ENCODE results near the gene GLB1L3. TPM values are rescaled to one million over a fixed set of nuclear protein-coding genes. Genes with fewer than 3 reads are reported as not detected.

The GLB1L3 gene
- total RNA-seq, 1 donor from 2014 or later, result not detected

DNA sequence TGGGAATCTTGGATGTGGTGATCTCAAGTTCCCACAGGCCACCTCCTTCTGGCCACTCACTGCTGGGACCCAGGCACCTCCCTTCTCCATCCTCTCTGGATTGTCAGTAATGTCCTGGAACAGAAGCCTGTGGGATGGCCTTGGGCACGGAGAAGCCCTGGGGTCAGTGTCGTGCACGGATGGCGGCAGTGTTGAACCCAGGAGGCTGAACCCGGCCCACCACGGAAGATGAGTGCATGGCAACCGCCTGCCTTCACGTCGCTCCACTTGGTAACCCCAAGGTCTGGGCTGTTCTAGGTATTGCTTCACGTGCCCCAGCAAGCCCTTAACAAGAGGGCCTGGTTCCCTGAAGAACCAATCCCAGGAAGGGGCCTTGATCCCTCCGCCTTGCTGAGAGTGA is 30.1 kb upstream of the GLB1L3 start:
- Histone ChIP-seq H3K27ac (replicated peaks) (no peak overlapping the region), H3K9me3 (replicated peaks) (no peaks in the 10 kb centered on the region), H3K27me3 (ENCODE audit: low read depth) (no peaks in the 10 kb centered on the region), H3K4me3 (no peak overlapping the region), H3K36me3 (peaks cover 100% of the 10 kb centered on the region), H3K4me1 (no peaks in the 10 kb centered on the region)
- intact Hi-C loops (cut with micrococcal nuclease), result no loop called here
- no peak for DNase-seq
- TF ChIP-seq, protein P1, sequence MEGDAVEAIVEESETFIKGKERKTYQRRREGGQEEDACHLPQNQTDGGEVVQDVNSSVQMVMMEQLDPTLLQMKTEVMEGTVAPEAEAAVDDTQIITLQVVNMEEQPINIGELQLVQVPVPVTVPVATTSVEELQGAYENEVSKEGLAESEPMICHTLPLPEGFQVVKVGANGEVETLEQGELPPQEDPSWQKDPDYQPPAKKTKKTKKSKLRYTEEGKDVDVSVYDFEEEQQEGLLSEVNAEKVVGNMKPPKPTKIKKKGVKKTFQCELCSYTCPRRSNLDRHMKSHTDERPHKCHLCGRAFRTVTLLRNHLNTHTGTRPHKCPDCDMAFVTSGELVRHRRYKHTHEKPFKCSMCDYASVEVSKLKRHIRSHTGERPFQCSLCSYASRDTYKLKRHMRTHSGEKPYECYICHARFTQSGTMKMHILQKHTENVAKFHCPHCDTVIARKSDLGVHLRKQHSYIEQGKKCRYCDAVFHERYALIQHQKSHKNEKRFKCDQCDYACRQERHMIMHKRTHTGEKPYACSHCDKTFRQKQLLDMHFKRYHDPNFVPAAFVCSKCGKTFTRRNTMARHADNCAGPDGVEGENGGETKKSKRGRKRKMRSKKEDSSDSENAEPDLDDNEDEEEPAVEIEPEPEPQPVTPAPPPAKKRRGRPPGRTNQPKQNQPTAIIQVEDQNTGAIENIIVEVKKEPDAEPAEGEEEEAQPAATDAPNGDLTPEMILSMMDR (IDR thresholded peaks at IDR 0.05; ENCODE audit: borderline replicate concordance), result no peak

DNA sequence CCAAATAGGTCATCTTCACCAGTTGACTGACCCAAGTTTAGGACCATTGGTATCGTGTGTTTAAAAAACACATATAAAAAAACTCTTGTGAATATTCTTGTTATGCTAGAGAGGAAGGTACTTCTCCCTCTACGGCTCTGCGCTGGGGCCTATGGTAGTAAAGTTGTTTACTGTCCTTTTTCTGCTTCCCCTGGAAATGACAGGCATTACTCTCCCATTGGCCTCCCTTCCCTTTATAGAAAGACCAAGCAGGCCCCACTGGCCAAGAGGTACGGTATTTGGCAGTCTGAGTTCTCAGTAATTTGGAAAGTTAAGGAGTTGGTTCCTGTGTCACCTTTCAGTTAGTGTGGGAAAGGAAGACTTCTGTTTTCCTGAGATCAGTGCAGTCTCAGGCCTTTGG is 29.5 kb upstream of the GLB1L3 start:
- intact Hi-C loops (cut with micrococcal nuclease), result no loop called here
- Histone ChIP-seq H3K4me1 (peaks cover 4% of the 10 kb centered on the region), H3K9me3 (replicated peaks) (no peaks in the 10 kb centered on the region), H3K27me3 (ENCODE audit: low read depth) (no peaks in the 10 kb centered on the region), H3K36me3 (peaks cover 95% of the 10 kb centered on the region), H3K4me3 (no peak overlapping the region), H3K27ac (replicated peaks) (no peak overlapping the region)
- TF ChIP-seq, protein P1 (IDR thresholded peaks at IDR 0.05; ENCODE audit: borderline replicate concordance), result no peak
- DNase-seq, result no peak

DNA sequence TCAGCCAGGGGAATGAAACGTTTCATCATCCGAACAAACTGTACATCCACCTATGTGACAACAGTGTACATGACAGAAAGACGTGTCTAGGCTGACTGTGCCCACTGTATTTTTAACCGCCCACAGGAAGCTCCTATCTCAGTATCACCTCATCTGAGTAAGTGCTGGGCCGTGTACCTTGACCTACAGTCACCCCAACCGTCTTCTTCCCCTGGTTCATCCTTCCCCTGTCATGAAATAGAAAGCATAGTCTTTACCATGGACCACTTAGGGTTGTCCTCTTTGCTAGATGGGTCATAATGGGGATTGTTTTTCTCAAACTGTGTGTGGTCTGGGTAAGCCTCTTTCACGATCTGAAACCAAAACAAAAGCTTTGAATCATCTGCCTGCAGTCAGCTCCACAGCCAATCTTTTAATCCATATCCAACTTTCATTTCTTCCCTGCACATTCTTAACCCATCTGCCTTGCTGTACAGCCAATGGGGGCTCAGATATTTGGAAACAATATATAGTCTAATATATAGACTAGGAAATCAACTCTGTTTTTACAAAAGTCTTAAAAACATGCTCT is 27.2 kb upstream of the GLB1L3 start:
- H3K9me3 ChIP-seq (replicated peaks), result no peaks in the 10 kb centered on the region
- H3K27me3 ChIP-seq (ENCODE audit: low read depth), result no peaks in the 10 kb centered on the region
- no peak for DNase-seq
- intact Hi-C loops (cut with micrococcal nuclease), result no loop called here
- peaks cover 72% of the 10 kb centered on the region for H3K36me3 ChIP-seq
- TF ChIP-seq, protein P1 (IDR thresholded peaks at IDR 0.05; ENCODE audit: borderline replicate concordance), result no peak
- no peak overlapping the region for H3K27ac ChIP-seq (replicated peaks)
- H3K4me3 ChIP-seq, result no peak overlapping the region
- H3K4me1 ChIP-seq, result peaks cover 24% of the 10 kb centered on the region

DNA sequence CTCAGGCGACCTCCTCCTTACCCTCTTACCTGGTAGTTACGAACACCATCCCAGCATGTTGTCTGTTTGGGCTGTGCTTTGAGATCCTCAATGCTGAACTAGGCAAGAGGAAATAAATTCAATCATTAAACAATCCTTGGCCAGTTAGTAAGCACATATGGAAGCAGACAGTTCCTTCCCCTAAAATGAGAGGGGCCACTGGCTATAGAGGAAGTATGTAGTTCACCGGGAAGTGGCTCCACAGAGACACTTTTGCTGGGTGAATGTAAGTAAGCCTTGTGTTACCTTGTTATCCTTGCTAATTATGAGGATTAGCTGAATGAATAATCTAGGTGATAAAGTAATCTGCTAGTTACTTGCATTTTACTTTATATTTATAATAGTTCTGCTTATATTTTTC is 25.9 kb upstream of the GLB1L3 start:
- Histone ChIP-seq H3K4me3 (no peak overlapping the region), H3K27ac (replicated peaks) (no peak overlapping the region), H3K27me3 (ENCODE audit: low read depth) (no peaks in the 10 kb centered on the region), H3K36me3 (peaks cover 60% of the 10 kb centered on the region), H3K9me3 (replicated peaks) (no peaks in the 10 kb centered on the region), H3K4me1 (peaks cover 37% of the 10 kb centered on the region)
- no peak for DNase-seq
- TF ChIP-seq, protein P1 (IDR thresholded peaks at IDR 0.05; ENCODE audit: borderline replicate concordance), result no peak
- intact Hi-C loops (cut with micrococcal nuclease), result no loop called here

DNA sequence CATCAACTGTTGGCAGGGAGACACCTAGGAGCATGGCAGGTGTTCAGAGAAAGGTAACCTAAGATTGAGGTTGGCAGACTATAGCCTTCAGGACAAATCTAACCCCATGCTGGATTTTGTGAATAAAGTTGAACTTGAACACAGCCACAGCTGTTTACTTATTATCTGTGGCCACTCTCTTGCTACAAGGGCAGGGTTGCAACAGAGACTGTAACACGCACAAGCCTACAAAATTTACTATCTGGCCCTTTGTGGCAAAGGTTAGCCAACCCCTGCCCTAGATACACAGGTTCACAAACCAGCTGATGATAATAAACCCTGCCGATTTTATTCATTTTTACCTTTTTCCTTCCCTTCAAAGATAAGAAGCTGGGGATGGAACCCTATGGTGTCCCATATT is 25.5 kb upstream of the GLB1L3 start:
- intact Hi-C loops (cut with micrococcal nuclease), result no loop called here
- TF ChIP-seq, protein P1 (IDR thresholded peaks at IDR 0.05; ENCODE audit: borderline replicate concordance), result no peak
- H3K27me3 ChIP-seq (ENCODE audit: low read depth), result no peaks in the 10 kb centered on the region
- no peak for DNase-seq
- peaks cover 55% of the 10 kb centered on the region for H3K36me3 ChIP-seq
- no peak overlapping the region for H3K4me3 ChIP-seq
- H3K27ac ChIP-seq (replicated peaks), result no peak overlapping the region
- H3K4me1 ChIP-seq, result peaks cover 41% of the 10 kb centered on the region
- no peaks in the 10 kb centered on the region for H3K9me3 ChIP-seq (replicated peaks)

Data from left ventricle myocardium inferior (tissue), 1 donor.